Ureter (tissue), 1 donor: ENCODE measurements around the gene MEGF11. TPM values are rescaled to one million over a fixed set of nuclear protein-coding genes. Genes with fewer than 3 reads are reported as not detected.

Source experiments
- DNase-seq: peaks from one replicate; pipeline ENCODE4 v3.0.0-alpha.2; 2020; ENCODE audit warnings: low spot score
- total RNA-seq: library from RNA; stranded (reverse); gene quantifications from one replicate; pipeline ENCODE4 v1.2.4, GENCODE V29; 2023
- donor health status: DM: yes; HTN: yes; CAD: no.

Gene MEGF11
- total RNA-seq, 1 donor from 2014 or later = not detected

DNA sequence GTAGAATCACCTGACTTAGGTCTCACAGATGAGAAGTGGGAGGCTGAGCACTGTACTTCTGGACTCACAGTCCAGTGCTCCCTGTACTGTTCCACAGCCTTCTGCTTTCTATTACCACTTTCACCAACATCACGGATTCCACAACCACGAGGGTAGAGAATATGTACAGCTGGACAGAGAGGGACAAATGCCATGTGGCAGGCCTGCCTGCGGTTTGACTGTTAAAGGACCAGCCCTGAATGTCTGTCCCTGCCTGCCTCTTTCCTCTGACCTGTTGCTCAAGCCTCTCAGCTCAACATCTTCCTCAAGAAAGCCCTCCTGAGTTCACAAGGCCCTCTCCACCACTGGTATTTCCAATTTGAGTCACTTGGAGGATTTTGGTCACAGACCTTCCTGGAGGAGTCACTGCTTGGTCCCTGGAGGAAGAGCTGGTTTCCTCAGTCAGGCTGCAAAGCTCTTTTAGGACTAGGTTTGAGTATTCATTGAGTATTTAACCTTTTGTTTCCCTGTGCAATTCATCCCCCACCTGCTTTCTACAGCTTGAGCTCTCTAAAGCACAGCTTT lies 335.1 kb downstream of the MEGF11 start:
- no peak for DNase-seq

GRCh38 chr15:65917936-65918335 lies 335.6 kb downstream of the MEGF11 start:
- no peak for DNase-seq

GRCh38 chr15:65917407-65917756 lies 336.2 kb downstream of the MEGF11 start:
- DNase-seq = no peak

GRCh38 chr15:65916664-65917406 lies 336.7 kb downstream of the MEGF11 start:
- peak; percentile 61 for DNase-seq

DNA sequence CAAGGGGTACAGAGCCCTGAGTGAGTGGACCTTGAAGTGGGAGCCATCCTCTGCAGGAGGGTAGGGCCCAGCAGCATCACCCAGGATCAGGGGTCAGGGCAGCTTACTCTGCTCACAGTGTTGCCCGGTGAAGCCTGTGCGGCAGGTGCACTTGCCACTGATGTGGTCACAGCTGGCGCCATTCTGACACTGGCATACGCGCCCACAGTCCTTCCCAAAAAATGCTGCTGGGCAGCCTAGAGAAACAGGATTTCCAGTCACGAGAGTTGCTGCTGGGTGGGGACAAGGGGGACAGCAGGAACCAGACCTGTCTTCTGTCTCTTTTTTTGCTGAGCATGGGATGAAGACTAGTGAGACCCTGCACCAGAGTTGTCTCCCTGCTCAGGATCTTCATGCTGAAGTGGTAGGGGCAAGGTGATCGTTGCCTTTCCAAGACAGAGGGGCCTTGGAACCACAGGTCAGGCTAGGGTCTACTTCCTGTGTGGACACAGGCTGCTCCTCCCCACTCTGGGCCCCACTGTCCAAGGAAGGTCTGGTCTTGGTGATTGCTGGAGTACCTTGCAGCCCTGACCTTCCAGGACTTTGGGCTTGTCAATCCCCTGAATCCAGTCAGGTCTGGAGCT lies 337.4 kb downstream of the MEGF11 start:
- DNase-seq = no peak

- no peak for DNase-seq
Observed at GRCh38 chr15:65914981-65915925, 338.3 kb downstream of the MEGF11 start.

DNA sequence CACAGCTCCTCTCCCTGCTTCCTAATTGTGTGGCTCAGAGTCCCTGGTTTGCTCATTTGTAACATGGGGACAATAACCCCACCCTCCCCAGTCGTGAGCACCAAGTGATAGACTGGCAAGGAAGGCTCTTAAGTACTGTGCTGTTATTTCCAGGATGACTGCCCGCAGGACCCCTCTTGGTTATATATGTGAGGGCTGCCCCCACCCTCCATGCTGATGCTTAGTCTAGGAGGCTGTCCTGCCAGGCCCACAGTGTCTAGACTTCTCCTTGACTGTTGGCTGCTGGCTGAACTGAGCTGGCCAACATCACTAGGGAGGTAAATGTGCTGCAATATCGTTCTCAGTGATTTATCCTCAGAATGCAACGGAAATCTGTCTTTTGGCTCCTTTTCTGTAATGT lies 339.2 kb downstream of the MEGF11 start:
- DNase-seq = no peak

GRCh38 chr15:65913631-65914199 lies 339.8 kb downstream of the MEGF11 start:
- no peak for DNase-seq

- DNase-seq = no peak
Observed at GRCh38 chr15:65912235-65912634, 341.3 kb downstream of the MEGF11 start.

- DNase-seq = no peak
Observed at GRCh38 chr15:65910341-65910740, 343.2 kb downstream of the MEGF11 start.

GRCh38 chr15:65909831-65910230 lies 343.7 kb downstream of the MEGF11 start:
- DNase-seq = no peak

GRCh38 chr15:65908876-65909275 lies 344.7 kb downstream of the MEGF11 start:
- no peak for DNase-seq

DNA sequence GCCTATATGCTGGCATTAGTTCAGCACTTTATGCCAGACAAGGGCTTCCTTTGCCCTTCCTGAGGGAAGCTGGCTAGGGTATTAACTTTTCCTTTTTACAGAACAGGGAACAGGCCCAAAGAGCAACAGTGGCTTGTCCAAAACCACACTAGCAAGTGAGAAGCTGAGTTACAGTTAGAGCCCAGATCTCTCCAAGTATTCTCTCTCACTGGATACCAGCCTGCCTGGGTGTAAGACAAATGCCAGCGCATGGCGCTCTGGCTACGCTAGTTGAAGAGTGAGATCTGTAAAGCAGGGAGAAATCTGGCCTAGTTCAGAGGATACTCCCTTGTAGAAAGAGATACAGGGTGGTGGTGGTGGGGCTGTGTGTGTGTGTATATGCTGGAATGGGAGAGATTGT lies 345.9 kb downstream of the MEGF11 start:
- no peak for DNase-seq

DNA sequence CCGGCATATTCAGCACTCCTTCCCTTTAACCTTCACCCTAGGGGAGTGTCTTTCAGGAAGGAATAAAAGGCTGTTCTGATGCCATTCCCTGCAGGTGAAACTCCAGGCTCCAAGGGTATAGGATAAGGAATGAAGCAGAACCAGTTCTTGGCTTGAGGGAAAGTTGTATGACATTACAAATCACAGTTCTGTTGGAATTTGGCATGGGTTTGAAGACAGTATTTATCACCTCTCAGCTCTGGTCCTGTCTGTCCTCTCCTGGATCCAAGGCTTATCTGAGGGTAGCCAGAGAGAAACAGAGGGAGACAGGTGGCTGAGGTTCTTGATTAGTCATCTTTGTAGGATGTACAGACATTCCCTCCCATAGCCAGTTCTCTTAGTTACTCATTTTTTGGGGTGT lies 347.2 kb downstream of the MEGF11 start:
- no peak for DNase-seq

GRCh38 chr15:65904301-65904700 lies 349.2 kb downstream of the MEGF11 start:
- no peak for DNase-seq

DNA sequence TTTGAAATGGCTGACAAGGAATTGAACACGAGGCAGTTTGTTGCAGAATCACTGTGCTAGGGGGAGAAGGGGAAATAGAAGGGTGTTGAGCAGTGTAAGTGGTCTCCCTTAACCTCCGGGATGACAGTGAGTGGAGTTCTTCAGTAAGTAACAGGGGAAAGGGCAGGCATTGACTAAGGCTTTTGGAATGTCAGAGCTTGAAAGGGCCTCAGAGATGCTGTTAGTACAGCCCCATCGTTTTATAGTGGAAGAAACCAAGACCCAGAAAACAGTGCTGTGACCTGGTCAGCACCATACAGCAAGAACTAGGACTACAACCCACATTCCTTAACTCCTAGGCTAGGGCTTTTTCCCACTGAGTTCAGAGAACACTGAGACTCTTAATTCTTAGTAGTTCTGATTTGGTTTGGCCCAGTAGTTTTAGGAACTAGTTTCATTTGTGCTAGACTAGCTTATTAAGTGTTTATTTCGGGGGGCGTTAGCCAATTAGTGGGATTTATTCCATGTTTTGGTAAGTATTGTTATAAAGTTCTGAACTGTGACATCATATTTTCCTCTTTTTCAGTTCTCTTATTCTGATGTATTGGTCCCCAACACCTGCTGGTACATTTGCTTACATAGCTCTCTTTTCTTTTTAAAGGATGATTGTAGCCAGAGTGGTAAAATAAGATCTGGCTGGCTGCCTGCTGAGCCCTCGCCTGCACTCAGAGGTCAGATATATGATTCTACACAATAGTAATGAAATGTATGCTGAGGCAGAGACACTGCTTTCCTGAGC lies 350.1 kb downstream of the MEGF11 start:
- no peak for DNase-seq

- peak; percentile 83 for DNase-seq
Observed at GRCh38 chr15:65902373-65902772, 351.2 kb downstream of the MEGF11 start.

GRCh38 chr15:65901836-65902235 lies 351.7 kb downstream of the MEGF11 start:
- DNase-seq = no peak

DNA sequence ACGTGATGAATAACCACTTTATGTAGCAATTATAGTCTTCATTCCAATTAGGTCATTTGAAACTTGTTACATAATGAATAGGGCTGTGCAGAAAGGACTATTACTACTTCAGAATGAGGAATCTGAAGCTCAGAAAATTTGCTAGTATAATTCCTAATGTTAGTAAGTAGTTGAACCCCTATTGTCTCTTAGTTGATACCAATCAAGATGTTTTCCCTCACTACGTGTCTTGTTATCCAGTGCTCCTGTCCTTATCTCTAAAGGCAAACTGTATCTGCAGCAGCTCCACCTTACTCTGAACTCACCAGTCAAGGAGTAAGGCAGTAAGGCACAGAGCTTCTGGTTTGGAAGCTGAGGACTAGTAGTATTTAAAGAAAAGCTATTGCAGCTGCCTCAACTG lies 352.2 kb downstream of the MEGF11 start:
- DNase-seq = no peak

DNA sequence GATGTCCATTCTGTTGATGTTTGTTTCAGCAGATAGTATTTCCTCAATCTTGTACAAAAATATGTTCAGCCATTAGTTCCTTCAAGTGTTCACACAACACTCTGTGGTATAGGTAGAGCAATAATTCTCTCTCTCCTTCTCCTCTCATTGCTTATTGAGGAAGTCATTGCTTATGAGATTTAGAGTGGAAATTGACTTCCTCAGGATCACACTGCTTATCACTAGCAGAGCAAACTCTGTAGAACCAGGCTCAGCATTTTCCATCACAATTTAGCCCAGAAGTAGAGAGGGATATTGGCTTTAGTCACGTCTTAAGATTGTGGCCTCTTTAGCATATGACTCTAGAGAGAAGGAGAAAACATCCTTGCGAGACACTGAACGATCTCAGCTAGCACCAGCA lies 353.1 kb downstream of the MEGF11 start:
- no peak for DNase-seq

DNA sequence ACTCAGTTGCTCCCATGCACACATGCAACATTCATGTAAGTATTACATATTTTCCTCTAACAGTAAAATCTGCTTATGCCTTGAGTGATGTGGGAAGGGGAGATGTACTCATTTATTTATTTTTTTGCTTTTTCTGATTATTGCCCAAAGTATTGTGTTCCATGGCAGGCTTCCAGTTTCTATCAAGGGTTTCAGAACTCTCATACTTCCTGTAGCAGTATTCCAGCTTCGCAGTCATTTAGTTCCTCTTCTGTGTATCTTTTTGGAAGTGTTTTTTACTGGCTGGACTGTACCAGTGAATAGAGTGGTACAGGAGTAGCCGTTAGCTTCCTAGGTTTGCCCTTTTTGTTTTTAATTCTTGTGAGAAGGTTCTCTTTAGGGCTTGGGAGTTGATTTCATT lies 357.3 kb downstream of the MEGF11 start:
- no peak for DNase-seq
